C4-2B (cell line): Measurements from ENCODE around the gene PRR5L.

Source experiments
- ZFX ChIP-seq: fragments of 450-650 bp; IDR thresholded peaks from 2 replicates; pipeline ENCODE4 v1.6.1; 2017
- TF ChIP-seq, protein P1 (sequence below): fragments of 450-650 bp; conservative IDR thresholded peaks from 2 replicates; pipeline ENCODE4 v1.5.1; 2017; ENCODE audit warnings: mild to moderate bottlenecking

DNA sequence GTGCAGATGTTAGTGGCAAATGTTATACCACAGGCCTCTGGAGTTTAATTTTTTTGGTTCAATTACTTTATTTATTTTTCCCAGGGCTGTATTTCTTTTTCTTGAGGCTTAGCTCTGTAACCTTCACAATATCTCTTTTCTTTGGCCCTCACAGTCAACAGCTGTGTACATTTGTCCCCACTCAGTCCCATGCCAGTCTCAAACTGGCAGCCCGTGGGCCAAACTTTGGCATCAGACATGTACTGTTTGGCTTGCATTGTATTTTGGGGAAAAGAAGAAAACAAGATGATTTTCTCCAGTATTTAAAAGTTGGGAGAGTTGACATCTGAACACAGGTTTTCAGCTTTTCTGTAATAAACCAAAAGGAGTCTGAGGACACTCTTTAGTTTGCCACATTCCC is 87.1 kb downstream of the PRR5L start:
- TF ChIP-seq, protein P1, sequence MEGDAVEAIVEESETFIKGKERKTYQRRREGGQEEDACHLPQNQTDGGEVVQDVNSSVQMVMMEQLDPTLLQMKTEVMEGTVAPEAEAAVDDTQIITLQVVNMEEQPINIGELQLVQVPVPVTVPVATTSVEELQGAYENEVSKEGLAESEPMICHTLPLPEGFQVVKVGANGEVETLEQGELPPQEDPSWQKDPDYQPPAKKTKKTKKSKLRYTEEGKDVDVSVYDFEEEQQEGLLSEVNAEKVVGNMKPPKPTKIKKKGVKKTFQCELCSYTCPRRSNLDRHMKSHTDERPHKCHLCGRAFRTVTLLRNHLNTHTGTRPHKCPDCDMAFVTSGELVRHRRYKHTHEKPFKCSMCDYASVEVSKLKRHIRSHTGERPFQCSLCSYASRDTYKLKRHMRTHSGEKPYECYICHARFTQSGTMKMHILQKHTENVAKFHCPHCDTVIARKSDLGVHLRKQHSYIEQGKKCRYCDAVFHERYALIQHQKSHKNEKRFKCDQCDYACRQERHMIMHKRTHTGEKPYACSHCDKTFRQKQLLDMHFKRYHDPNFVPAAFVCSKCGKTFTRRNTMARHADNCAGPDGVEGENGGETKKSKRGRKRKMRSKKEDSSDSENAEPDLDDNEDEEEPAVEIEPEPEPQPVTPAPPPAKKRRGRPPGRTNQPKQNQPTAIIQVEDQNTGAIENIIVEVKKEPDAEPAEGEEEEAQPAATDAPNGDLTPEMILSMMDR = no peak
- no peak for TF ChIP-seq ZFX
